CD4-positive, alpha-beta T cell (primary cell): Measurements from ENCODE around the gene CASTOR1. TPM values are rescaled to one million over a fixed set of nuclear protein-coding genes. Genes with fewer than 3 reads are reported as not detected.

Source experiments
- ATAC-seq: fragments of 200-7000 bp; cut with Tn5 transposase; one replicate; pipeline ENCODE4 v1.10.0; 2022; ENCODE audit warnings: mild to moderate bottlenecking; ENCODE audit not compliant: poor library complexity
- CTCF ChIA-PET: fragments of 350-600 bp; sonication (Branson Sonifier 250); formaldehyde crosslinking; loops from one replicate; lab custom pipeline; 2021; ENCODE audit warnings: antibody characterized with exemption, inconsistent platforms; lab: Charles Lee
- POLR2A ChIA-PET: fragments of 350-600 bp; sonication (Branson Sonifier 250); formaldehyde crosslinking; loops from one replicate; lab custom pipeline; 2021; ENCODE audit warnings: antibody characterized with exemption, inconsistent platforms; lab: Charles Lee
- DNase-seq, 14 experiments: peaks; one replicate each; pipeline ENCODE4 v3.0.0-alpha.2; 2013 to 2020; ENCODE audit warnings: mixed read lengths in 2 of 14
- H3K27ac ChIP-seq, 2 donors: one replicate each; pipeline versions ENCODE4 v1.5.1 to v1.7.0; 2013; ENCODE audit warnings: low read length in 2 of 2, low read depth in 1 of 2, mild to moderate bottlenecking in 1 of 2
- H3K27me3 ChIP-seq, 2 experiments: 1 replicate in 1 of 2; 2 replicates in 1 of 2; pipeline versions ENCODE4 v1.6.1 to v1.7.0; 2013; ENCODE audit warnings: low read length in 2 of 2, control low read depth in 1 of 2, mild to moderate bottlenecking in 1 of 2, moderate library complexity in 1 of 2; ENCODE audit not compliant: insufficient read depth in 2 of 2, control insufficient read depth in 1 of 2
- H3K36me3 ChIP-seq: one replicate; pipeline ENCODE4 v1.6.1; 2013; ENCODE audit warnings: low read length, control low read depth; ENCODE audit not compliant: insufficient read depth
- H3K4me1 ChIP-seq: one replicate; pipeline ENCODE4 v1.6.1; 2013; ENCODE audit warnings: low read length, control low read depth; ENCODE audit not compliant: insufficient read depth
- H3K4me3 ChIP-seq: one replicate; pipeline ENCODE4 v1.5.1; 2013; ENCODE audit warnings: mild to moderate bottlenecking, low read length, moderate library complexity
- H3K9me3 ChIP-seq, 2 experiments: 1 replicate in 1 of 2; 2 replicates in 1 of 2; pipeline versions ENCODE4 v1.6.1 to v1.7.0; 2013; ENCODE audit warnings: low read length in 2 of 2, mild to moderate bottlenecking in 2 of 2, control low read depth in 1 of 2, moderate library complexity in 1 of 2; ENCODE audit not compliant: control insufficient read depth in 1 of 2, insufficient read depth in 1 of 2
- H3K27ac Mint-ChIP-seq: one replicate; pipeline ENCODE4 v1.8.0; 2020; ENCODE audit warnings: mixed read lengths
- H3K27me3 Mint-ChIP-seq: one replicate; pipeline ENCODE4 v1.8.0; 2021; ENCODE audit warnings: mixed read lengths
- H3K36me3 Mint-ChIP-seq: one replicate; pipeline ENCODE4 v1.8.0; 2021; ENCODE audit warnings: low read depth, mixed read lengths
- H3K4me1 Mint-ChIP-seq: one replicate; pipeline ENCODE4 v1.8.0; 2021; ENCODE audit warnings: low read depth, mixed read lengths
- H3K4me3 Mint-ChIP-seq: one replicate; pipeline ENCODE4 v1.8.0; 2020; ENCODE audit warnings: mild to moderate bottlenecking, mixed read lengths
- H3K9me3 Mint-ChIP-seq: one replicate; pipeline ENCODE4 v1.8.0; 2020; ENCODE audit warnings: mixed read lengths
- intact Hi-C, 2 experiments: fragments of 100-400 bp; cut with DNase I in 1 of 2; cut with micrococcal nuclease in 1 of 2; formaldehyde crosslinking; loops; one replicate each; pipeline versions ENCODE4 v1.15.1 to v1.9.0; 2023 to 2025; cut with DNase I, micrococcal nuclease
- total RNA-seq, 174 experiments: library from RNA in 2 of 174; stranded (reverse) in 2 of 174; gene quantifications; one replicate each; pipeline ENCODE4 v1.2.3 and lab custom pipeline; 2021 to 2026
- TF ChIP-seq, protein P1 (sequence below): fragments of 200-600 bp; IDR thresholded peaks from one replicate; pipeline ENCODE4 v1.8.0; 2022; ENCODE audit warnings: antibody characterized with exemption, mild to moderate bottlenecking

Gene CASTOR1
- total RNA-seq, 2 experiments from 2014 or later, result 7.9 to 8.8 TPM

DNA sequence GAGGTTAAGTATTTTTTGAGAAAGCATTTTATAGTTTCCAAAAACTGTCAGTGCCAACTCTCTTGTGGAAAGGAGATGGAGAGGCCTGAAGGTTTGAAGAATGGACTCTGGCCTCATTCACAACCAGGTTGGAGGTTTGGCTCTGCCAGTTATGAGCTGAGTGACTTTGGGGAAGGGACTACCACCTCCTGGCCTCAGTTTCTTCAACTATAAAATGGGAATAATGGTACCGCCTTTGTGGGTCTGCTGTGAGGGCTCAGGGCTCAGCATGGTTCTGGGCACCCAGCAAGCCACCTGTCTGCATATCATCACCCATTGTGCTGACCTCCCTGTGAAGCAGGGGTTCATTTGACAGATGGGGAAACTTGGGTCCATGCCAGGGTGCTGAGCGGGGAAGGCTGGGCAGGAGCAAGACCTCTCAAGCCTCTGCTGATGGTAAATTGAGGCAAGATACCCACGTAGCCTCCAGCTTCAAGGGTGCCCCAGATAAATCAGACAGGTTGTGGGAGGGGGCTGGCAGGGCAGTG is 39.2 kb downstream of the CASTOR1 start:
- H3K36me3 Mint-ChIP-seq, result no peaks in the 10 kb centered on the region
- Histone ChIP-seq H3K27me3 (peaks cover 0 to 6% of the 10 kb centered on the region in 2 experiments), H3K4me3 (no peak overlapping the region), H3K27ac (no peak overlapping the region), H3K36me3 (no peaks in the 10 kb centered on the region), H3K9me3 (no peaks in the 10 kb centered on the region), H3K4me1 (peaks cover 39% of the 10 kb centered on the region)
- H3K4me1 Mint-ChIP-seq, result peaks cover 30% of the 10 kb centered on the region
- ChIA-PET POLR2A (no interaction called here), CTCF (no interaction called here)
- no peaks in the 10 kb centered on the region for H3K9me3 Mint-ChIP-seq
- H3K4me3 Mint-ChIP-seq, result no peak overlapping the region
- TF ChIP-seq, protein P1, sequence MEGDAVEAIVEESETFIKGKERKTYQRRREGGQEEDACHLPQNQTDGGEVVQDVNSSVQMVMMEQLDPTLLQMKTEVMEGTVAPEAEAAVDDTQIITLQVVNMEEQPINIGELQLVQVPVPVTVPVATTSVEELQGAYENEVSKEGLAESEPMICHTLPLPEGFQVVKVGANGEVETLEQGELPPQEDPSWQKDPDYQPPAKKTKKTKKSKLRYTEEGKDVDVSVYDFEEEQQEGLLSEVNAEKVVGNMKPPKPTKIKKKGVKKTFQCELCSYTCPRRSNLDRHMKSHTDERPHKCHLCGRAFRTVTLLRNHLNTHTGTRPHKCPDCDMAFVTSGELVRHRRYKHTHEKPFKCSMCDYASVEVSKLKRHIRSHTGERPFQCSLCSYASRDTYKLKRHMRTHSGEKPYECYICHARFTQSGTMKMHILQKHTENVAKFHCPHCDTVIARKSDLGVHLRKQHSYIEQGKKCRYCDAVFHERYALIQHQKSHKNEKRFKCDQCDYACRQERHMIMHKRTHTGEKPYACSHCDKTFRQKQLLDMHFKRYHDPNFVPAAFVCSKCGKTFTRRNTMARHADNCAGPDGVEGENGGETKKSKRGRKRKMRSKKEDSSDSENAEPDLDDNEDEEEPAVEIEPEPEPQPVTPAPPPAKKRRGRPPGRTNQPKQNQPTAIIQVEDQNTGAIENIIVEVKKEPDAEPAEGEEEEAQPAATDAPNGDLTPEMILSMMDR, result no peak
- H3K27me3 Mint-ChIP-seq, result peaks cover 22% of the 10 kb centered on the region
- no peak overlapping the region for H3K27ac Mint-ChIP-seq
- ATAC-seq, result no peak
- no peak for DNase-seq
- intact Hi-C loops, result no loop called here

DNA sequence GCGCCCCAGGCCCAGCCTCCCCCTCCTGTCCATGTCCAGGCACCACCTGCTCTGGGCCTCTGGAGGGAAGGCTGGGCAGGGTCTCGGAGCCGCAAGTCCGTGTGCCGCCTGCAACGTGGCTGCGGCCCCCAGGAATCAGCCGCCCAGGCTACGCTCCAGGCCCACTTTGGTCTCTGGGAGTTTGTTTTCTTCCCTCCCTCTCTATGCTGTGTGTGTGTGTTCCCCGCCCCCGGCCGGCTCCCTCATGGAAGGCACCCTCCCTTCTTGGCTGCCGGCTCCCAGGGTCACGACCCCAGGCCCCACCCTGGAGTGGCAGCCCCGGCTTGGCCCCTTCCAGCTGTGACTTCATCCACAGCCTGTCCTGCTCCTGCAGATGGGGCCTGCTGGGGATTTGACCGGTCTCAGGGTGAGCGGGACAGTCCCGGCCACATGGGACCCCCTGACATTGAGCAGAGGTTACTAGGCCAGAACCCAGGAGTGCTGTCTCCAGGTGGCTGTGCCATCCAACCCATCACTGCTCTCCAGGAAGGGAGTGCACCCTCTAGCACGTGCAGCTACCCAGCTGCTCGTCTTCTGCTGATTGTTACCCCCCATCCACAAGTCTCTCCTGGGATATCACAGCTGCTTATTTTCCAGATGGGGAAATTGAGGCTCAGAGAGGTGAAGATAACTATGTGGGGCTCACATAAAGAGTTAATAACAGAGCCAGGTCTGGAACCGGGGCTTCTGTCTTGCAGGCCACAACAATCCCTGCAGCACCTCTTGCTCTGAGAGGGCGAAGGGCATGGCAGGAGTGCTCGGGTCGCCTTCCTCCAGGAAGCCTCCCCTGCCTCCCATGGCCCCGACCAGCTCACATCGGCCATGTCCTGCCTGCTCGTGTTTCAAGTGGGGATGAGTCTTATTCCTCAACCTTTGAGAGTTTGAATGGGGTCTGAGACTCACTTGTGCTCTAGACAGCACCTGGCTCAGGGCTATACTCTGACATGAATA is 40.0 kb downstream of the CASTOR1 start:
- H3K36me3 ChIP-seq, result no peaks in the 10 kb centered on the region
- H3K27ac ChIP-seq, result no peak overlapping the region
- DNase-seq (no peak), ATAC-seq (no peak)
- TF ChIP-seq, protein P1, result no peak
- H3K4me1 Mint-ChIP-seq, result peaks cover 35% of the 10 kb centered on the region
- H3K36me3 Mint-ChIP-seq, result no peaks in the 10 kb centered on the region
- no peak overlapping the region for H3K4me3 ChIP-seq
- peaks cover 47% of the 10 kb centered on the region for H3K4me1 ChIP-seq
- peaks cover 22% of the 10 kb centered on the region for H3K27me3 Mint-ChIP-seq
- no peak overlapping the region for H3K4me3 Mint-ChIP-seq
- ChIA-PET CTCF (no interaction called here), POLR2A (no interaction called here)
- peaks cover 0 to 6% of the 10 kb centered on the region in 2 experiments for H3K27me3 ChIP-seq
- no peaks in the 10 kb centered on the region for H3K9me3 Mint-ChIP-seq
- intact Hi-C loops, result no loop called here
- no peaks in the 10 kb centered on the region for H3K9me3 ChIP-seq
- H3K27ac Mint-ChIP-seq, result no peak overlapping the region

DNA sequence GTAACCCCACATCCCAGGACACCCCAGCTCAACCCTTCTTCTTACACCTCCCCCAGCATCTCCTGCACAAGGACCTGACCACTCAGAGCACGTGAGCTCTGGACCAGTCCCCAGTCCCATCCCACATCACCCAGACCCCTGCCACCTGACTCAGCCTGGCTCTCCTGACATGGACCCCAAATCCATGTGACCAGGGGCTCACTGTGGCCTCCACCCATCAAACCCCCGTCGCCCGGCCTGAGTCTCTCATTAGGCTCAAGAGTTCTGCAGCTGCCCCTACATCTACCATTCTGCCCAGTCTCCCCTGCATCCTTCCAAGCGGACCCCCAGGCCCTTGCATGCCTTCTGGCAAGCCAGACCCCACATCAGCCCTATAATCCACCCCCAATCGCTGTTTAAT is 40.8 kb downstream of the CASTOR1 start:
- Histone ChIP-seq H3K36me3 (no peaks in the 10 kb centered on the region), H3K4me3 (no peak overlapping the region), H3K27ac (no peak overlapping the region), H3K9me3 (no peaks in the 10 kb centered on the region), H3K27me3 (peaks cover 0 to 6% of the 10 kb centered on the region in 2 experiments), H3K4me1 (peaks cover 55% of the 10 kb centered on the region)
- no peak for ATAC-seq
- ChIA-PET POLR2A (no interaction called here), CTCF (no interaction called here)
- intact Hi-C loops, result no loop called here
- Mint-ChIP-seq H3K4me1 (peaks cover 42% of the 10 kb centered on the region), H3K9me3 (no peaks in the 10 kb centered on the region), H3K27ac (no peak overlapping the region), H3K36me3 (no peaks in the 10 kb centered on the region), H3K27me3 (peaks cover 22% of the 10 kb centered on the region), H3K4me3 (peak overlapping the region; percentile 47)
- TF ChIP-seq, protein P1, result no peak
- DNase-seq, result no peak
